Cortex of kidney (tissue), 1 donor: ENCODE results near the gene KDM5B.

Experiments
- DNase-seq: peaks from one replicate; lab custom pipeline; 2025; lab: John Stamatoyannopoulos, UW

Gene KDM5B

GRCh38 chr1:202711949-202712635 lies 96.1 kb downstream of the KDM5B start:
- no peak for DNase-seq

- DNase-seq: no peak
Measured at GRCh38 chr1:202710070-202711045, 97.9 kb downstream of the KDM5B start, which contains the start of gene SYT2. Gene SYT2 (minus strand): TSS chr1:202710454. CDS start chr1:202605772, 104,682 bp downstream.

GRCh38 chr1:202709276-202710041 lies 98.8 kb downstream of the KDM5B start:
- DNase-seq: no peak

GRCh38 chr1:202708456-202709275 lies 99.6 kb downstream of the KDM5B start:
- no peak for DNase-seq

- no peak for DNase-seq
Measured at GRCh38 chr1:202706851-202707250, 101.4 kb downstream of the KDM5B start.

GRCh38 chr1:202704601-202705000 lies 103.6 kb downstream of the KDM5B start:
- DNase-seq: no peak

GRCh38 chr1:202703191-202703590 lies 105.0 kb downstream of the KDM5B start:
- no peak for DNase-seq

- no peak for DNase-seq
Measured at GRCh38 chr1:202702088-202702487, 106.1 kb downstream of the KDM5B start.

GRCh38 chr1:202701200-202701599 lies 107.0 kb downstream of the KDM5B start:
- no peak for DNase-seq

GRCh38 chr1:202700061-202700460 lies 108.2 kb downstream of the KDM5B start:
- no peak for DNase-seq

GRCh38 chr1:202698276-202698675 lies 109.9 kb downstream of the KDM5B start:
- DNase-seq: no peak

- no peak for DNase-seq
Measured at GRCh38 chr1:202697038-202697437, 111.2 kb downstream of the KDM5B start.

- no peak for DNase-seq
Measured at GRCh38 chr1:202694314-202694713, 113.9 kb downstream of the KDM5B start.

GRCh38 chr1:202692959-202693555 lies 115.2 kb downstream of the KDM5B start:
- DNase-seq: no peak

GRCh38 chr1:202691816-202692215 lies 116.4 kb downstream of the KDM5B start:
- DNase-seq: no peak

- DNase-seq: no peak
Measured at GRCh38 chr1:202689493-202690342, 118.5 kb downstream of the KDM5B start.

- DNase-seq: no peak
Measured at GRCh38 chr1:202689082-202689481, 119.1 kb downstream of the KDM5B start.

- no peak for DNase-seq
Measured at GRCh38 chr1:202688401-202688800, 119.8 kb downstream of the KDM5B start.

GRCh38 chr1:202687798-202688197 lies 120.4 kb downstream of the KDM5B start:
- DNase-seq: no peak

GRCh38 chr1:202687370-202687769 lies 120.9 kb downstream of the KDM5B start:
- DNase-seq: no peak
